HG02981 (cell line): Measurements from ENCODE around the gene PLCB1.
"Not testable (repeated sequence)": the region's sequence is repeated elsewhere in the genome, so short reads cannot be mapped to it uniquely, and the experiment has no call there.

ENCODE experiments used
- ATAC-seq: cut with Tn5 transposase; IDR thresholded peaks from one replicate; pipeline ENCODE4 v1.9.1; 2021; ENCODE audit warnings: mild to moderate bottlenecking, moderate library complexity; ENCODE audit not compliant: unreplicated experiment

PLCB1 gene

DNA sequence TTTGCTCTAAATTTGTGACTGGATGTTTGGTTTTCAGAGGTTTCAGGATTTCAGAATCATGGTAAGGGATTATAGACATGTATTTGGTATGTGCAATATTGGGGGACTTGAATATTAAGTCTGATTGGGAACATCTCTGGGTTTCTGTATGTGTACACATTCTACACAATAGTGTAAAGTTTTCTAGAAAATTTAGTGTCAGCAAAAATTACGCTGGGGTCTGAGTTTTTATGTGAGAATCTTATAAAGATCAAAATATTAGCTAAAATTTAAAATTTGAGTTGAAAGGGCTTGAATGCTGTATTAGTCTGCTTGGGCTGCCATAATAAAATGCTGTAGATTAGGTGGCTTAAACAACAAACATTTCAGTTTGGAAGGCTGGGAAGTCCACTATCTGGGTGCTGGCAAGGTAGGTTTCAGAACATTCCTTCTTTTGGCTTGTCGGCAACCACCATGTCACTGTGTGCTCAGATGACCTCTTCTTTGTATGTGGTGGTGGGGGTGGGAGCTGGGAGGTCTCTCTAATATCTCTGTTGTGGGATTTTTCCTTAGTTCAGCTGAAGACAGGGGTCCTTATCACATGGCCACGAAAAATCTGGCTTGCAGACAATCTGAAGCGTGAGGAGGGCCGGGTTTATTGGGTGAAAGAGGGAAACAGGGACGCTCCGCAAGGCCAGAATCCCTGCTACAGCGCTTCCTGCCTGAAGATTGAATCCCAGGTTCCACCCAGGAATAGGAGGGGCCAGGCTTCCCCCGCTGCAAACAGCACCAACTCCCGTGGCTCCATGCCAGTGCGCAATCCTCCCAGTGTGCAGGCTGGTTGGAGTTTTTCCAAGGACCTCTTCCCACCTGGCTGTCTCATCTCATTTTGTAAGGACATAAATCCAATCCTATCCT is 299.7 kb downstream of the PLCB1 start:
- ATAC-seq, result no peak

DNA sequence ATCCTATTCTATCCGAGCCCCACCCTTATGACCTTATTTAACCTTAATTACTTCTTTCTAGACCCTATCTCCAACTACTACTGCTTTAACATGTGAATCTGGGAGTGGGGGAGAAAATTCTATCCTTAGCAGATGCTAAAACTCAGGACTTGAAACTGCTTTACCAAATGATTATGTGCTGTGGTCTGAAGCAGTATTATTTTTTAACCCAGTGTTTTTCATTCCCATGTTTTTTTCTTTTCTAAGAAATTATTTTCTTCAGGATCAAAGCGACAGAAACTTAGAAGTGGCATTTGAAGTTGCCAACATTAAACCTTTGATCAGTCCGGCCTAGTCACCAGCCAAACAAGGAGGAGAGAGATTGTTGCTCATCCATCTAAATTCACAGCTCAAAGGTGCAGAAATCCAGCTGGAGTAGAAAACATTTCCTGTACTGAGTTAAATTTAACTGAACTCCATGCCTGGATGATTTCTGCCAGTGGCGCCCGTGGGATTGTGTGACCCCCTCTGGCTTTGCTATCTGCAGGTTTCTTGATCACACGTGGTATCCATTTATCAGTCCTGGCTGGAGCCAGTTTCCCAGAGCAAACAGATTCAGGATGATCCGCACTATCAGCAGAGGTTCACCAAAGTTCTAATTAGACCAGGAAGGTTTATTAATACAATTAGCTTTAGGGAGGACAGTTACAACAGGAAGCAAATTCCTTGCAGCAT is 300.5 kb downstream of the PLCB1 start:
- no peak for ATAC-seq

DNA sequence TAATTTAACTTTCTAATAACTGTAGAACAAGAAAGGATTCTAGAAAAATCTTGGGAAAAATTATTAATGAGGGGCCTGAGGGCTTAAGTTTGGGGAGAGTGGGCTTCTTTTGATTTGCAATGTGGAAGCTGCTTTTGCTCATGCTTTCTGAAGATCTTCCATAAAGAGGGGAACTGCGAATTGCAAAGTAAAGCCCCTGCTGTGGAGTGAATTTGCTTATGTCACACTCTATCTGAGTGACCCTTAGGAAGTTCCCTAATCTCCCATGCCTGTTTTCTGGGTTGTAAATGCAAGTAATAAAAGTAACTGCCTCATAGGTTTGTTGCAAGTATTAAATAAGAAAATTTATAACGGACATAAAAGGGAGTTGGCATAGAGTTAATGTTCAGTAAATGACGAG is 301.2 kb downstream of the PLCB1 start:
- no peak for ATAC-seq

DNA sequence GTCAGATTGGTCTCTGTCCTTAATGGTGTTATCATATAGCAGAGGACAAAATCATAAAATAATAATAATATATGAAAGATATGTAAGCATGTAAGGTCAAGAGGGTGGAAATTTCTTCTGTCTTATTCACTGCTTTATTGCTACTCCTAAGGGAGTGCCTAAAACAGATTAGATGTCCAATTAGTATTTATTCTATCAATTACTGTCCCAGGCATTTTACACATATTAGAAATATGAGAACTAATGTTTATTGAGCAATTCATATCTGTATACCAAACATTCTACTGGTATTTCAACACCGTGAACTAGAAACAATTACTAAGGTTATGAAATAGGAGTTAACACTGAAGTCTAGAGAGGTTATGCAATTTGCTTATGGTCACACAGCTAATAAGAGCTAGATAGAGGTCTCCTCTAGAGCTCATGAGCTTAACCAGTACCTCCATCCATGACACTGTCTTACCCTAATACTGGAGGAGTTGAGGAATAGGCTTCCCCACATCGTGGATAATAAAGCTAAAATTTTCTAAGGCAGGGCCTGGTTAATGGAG is 302.3 kb downstream of the PLCB1 start:
- ATAC-seq, result no peak

DNA sequence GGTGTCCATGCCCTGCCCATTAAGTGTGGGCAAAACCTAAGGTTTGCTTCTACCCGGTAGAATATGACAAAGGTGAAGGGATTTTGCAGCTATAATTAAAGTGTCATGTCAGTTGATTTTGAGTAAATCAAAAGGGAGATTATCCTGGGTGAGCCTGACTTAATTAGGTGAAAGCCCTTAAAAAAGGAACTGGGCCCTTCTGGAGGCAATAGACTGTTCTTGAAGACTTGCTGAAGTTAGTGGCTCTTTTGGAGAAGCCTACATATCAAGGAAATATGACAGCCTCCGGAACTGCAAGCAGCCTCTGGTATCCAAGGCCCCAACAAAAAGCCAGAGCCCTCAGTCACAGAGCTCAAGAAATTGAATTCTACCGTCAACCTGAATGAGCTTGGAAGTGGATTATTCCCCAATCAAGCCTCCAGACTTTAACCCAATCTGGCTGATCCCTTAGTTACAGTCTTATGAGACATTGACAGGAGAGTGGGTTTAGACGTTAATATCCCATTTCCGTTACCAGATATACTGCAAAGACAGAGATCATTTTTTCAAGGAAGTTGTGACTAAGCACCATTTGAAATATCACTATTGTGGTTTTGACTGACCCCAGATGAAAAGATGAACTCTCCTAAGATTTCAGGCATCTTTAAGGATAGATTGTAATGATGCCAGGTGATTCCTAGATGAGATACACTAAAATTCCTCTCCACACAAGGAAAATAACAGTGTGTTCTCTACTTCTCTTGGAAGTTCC is 303.4 kb downstream of the PLCB1 start:
- ATAC-seq, result no peak

DNA sequence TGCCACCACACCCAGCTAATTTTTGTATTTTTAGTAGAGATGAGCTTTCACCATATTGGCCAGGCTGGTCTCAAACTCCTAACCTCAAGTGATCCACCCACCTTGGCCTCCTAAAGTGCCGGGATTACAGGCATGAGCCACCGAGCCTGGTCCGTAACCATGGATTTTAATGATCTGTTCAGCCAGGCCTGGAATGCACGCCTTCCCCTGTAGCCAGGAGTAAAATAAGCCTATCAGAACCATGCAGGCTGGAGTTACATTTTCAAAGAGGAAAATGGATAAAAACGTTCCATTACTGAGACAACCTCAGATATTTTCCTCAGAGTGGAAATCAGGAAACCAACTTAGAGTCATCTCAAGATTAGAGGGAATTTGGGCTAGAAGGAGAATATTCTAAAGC is 304.9 kb downstream of the PLCB1 start:
- ATAC-seq, result not testable (repeated sequence)

DNA sequence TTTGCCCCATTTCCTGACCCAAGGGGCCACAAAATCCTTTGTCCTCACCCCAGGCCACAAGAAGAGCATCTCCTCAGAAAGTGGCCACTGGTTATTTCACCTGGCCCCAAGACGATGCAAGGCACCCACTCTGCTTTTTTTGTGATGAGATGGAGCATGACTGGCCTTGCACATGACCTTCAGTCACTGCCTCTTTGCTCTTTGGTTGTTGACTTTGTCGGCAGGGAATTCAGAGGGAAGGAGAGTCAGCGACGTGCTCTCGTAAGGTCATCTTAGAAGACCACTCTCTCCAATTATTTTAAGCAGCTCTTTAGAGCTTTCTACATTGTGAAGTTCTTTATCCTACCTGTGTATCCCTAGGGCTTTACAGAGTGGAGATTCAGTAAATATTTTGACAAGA is 306.7 kb downstream of the PLCB1 start:
- no peak for ATAC-seq

DNA sequence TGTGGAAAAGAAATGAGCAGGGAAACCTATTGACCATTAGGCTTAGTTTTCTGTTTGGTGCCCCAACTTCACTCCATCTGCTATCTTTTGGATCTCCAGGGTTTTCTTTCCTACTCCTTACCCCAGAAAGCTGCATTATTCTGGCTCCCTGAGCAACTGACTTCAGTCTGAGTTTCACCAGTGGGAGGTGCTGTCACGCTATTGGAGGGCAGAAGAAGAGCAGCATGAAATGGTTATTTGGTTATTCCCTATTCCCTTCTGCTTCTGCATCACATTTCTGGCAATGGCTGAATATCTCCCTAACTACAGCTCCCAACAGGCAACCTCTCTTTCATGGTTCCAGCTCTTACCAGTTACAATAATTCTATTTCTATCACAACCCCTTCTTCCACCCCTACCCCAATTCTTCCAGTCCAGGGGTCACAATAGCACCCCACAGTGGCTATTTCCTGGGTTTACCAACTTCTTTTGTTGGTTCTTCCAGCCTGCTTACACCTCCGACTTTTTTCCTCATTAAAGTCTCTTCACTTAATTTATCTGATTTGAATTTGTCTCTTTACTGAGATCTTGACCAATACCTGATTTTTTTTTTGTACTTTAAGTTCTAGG is 311.5 kb downstream of the PLCB1 start:
- no peak for ATAC-seq

DNA sequence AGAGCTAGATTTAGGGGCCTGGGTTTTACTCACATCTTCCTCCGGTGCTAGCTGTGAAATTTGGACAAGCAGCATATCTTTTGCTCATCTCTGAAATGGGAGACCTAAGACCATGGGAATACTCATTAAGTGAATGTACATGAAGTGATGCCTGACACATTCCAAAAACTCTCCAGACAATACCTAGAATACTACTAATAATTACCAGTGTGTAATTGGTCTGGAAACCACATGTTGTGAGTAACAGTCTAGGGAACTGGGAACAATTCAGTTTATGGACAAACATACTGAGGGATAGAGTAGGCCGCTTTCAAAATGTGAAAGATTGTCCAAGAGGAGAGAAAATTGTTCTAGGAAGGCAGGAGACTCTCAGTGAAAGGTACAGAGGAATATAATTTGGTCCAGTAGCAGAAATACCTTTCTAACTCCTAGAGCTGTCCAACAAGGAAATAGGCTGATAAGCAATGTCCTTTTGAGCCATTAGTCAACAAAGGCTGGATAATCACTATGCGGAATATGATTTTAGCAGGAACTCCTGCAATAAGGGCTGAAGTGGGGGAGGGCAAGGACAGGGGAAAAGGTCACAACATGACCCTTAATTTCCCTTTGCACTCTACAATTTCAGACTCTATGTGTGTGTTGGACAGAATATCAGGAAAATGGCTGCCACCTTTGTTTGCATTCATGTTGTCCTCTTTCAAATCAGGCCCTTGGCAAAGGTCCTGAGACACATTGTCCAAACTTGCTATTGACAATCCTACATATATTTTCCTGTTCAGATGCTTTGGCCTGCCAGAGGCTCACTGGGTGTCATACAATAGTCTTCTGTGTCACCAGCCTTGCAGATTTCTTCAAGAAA is 315.4 kb downstream of the PLCB1 start:
- ATAC-seq, result no peak

DNA sequence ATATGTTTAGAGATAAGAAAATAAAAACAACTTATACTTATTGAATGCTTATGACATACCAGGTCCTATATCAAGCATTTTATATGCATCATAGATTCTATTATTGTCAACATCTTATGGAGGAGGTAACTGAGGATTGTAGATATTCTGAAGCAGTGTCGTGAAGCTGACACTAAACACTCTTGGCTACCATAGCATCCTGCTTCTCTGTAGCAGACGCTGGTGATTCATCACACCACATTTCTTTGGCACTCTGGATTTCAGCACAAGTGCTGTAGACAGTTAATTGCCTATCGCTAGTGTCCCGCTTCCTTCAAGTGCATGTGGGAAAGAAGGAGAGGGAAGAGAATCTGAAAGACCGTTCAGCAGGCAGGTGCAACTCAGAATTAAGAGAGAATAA is 317.1 kb downstream of the PLCB1 start:
- no peak for ATAC-seq

DNA sequence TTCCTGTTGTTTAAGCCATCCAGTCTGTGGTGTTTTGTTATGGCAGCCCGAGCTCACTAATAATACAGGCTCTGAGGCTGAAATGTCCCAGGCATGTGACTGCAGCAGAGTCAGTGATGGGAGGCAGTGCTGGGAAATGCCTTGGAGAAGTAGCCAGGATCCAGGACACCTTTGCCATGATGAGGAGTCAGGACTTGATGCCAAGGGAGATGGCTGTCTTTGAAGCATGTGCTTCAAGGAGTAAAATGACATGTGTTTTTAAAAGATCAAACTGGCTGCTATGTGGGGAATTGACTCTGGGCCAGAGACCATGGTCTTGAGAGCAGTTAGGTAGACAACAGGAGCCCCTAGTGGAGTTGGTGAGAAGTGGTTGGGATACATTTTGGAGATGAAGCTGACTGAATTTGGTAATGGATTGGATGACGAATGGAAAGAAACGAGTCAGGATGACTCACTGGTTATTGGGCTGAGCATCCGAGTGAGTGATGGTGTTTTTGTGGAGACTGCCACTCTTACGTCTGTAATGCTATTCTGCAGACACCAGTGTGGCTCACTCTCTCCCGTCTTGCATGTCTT is 322.2 kb downstream of the PLCB1 start:
- no peak for ATAC-seq

DNA sequence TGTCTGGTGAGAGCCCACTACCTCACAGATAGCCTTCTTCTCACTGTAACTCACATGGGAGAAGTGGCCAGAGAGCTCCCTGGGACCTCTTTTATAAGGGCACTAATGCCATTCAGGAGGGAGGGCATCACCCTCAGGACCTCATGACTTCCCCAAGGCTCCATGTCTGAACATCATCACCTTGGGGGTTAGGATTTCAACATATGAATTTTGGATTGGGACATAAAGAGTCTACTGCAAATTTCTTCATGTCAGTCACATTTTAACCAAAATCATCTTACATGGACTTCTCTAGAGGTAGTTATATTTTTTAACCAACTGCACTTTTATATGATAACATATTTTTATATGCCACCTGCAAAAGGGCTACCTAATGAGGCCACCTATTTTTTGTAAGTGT is 324.7 kb downstream of the PLCB1 start:
- no peak for ATAC-seq

DNA sequence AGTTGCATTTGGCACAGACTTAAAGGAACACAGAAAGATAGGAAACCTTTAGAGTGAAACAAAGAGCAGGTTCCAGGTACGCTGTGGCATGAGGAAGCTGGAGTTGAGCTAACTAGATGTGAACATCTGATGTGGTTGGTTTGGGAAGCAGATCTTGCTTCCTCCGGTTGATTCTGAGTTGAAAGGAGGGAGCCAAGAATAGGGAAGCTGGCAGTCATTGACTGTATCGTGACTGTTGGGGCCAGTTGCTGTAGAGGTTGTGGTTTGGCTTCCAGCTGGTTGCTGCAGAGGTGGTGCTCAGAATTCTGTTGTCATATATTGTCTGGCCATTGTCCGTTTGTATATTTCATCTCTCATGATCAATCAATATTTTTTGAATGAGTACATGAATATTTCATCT is 325.9 kb downstream of the PLCB1 start:
- ATAC-seq, result no peak

DNA sequence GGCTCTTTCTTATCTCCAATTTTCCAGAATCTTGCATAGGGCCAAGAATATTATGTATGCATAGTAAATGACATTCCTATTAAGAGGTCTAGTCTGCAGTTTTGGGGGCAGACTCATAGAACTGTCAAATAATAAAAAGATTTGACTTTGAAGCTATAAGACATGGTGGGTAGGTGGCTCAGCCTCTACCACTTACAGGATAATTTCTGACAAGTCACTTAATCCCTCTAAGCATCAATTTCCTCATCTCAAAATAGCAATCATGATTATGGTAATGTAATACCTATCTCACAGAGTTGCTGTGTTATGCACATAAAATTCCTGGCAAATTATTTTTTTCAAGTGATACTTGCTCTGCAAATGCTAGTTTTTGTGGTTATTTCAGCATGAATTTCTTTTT is 329.1 kb downstream of the PLCB1 start:
- ATAC-seq, result no peak

DNA sequence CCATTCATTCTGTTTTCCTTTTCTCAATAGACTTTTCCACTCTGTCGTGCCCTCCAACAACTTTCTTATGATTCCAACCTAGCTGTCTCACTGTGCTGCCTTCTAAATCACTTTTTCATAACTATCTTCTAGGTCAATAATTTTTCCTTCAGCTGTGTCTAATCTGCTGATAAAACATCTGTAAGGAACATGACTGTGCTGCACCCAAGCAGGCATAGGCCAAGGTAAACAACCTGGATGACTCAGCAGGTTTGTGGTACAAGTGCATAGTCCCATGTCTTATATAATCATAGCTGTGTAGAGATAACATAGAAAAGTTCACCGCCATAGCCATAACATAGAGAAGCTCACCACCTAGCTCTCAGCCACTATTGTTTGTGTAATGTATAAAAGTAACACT is 332.3 kb downstream of the PLCB1 start:
- no peak for ATAC-seq

DNA sequence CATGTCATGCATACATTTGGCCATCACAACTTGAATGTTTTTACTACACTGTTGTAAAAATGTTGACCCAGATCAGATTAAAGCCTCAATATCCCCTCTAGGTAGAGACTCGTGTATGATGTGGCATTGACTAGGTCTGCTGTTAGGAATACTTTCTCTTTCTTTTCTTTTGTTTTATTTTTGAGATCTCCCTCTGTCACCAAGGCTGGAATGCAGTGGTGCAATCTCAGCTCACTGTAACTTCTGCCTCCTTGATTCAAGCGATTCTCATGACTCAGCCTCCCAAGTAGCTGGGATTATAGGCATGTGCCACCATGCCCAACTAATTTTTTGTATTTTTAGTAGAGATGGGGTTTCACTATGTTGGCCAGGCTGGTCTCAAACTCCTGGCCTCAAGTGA is 334.7 kb downstream of the PLCB1 start:
- ATAC-seq, result not testable (repeated sequence)

DNA sequence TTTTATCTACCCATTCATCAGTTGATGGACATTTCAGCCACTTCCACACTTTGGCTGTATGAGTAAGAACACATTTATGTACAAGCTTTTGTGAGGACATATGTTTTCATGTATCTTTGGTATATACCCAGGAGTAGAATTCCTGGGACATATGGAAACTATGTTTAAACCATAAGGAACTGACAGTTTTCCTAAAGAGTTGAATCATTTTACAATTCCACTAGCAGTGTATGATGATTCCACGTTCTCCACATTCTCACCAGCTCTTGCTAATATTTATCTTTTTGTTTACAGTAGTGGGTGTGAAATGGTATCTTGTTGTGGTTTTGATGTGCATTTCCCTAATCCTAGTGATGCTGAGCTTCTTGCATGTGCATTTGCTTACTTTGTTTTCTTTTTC is 338.1 kb downstream of the PLCB1 start:
- ATAC-seq, result no peak

DNA sequence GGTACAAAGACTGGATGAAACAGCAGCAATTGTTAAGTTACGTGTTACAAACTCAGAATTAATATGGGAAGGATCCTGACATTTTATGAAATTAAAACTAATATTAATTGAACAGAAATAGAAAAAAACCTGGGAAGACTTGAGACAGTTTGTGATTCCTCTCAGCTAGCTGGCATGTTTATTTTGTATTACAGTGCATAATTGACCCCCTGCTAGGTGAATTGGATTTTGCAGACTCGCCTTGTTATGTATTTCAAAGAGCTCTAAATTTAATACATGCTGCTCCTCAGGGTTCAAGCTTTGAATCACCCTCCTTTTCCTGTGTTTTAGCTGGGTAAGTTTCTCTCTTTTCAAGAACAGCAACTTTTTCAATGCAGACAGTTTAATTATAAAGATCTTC is 339.4 kb downstream of the PLCB1 start:
- ATAC-seq, result no peak

DNA sequence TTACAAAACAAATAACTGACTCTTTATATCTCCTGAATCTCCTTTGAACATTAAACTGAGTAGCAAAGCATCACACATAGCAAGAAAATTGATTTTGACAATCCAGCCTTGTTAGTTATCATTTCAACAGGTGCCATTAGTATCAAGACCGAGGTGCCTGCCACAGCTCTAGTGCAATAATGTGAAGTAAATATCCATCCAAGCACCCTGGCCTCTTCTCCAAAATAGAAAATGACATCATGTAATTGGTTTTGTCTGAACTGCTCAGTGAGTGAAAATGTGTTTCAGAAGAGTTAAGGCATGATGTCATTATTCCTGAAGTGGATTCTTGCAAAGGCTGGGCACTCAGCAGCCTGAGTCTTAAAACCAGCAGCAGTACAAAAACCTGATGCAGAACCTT is 341.4 kb downstream of the PLCB1 start:
- ATAC-seq, result no peak
